Measurements from ENCODE around the gene TTC19. TPM values are rescaled to one million over a fixed set of nuclear protein-coding genes. Genes with fewer than 3 reads are reported as not detected.
"Not testable (repeated sequence)": the region's sequence is repeated elsewhere in the genome, so short reads cannot be mapped to it uniquely, and the experiment has no call there.

Gene TTC19
- total and polyA plus RNA-seq, 2 experiments from 2014 or later, result 26.3 to 45.3 TPM

DNA sequence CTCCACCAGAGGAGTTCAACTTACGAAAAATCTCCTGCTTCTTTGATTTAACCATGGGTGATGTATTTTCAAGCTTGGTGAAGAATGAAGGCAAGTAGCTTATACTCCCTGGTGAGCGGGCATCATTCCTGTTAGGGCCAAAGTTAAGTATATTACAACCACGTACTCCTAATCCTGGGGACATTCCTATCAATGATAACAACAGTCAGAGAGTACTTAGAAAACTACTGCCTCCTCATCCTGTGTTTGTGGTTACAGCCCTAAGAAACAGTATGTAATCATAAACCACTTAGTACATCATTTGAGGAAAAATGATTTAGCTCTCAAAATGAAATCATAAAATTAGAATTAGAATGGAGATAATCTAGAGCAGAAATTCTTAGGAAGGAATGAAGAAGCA lies 47.3 kb downstream of the TTC19 start:
- no peaks in the 10 kb centered on the region for H4K20me1 ChIP-seq (ENCODE audit: insufficient read depth)
- H3K4me3 ChIP-seq, result no peak overlapping the region
- no peak for DNase-seq
- no peaks in the 10 kb centered on the region for H3F3A ChIP-seq (ENCODE audit: insufficient read depth)
- in situ Hi-C loops (cut with MboI), result no loop called here
- no peak overlapping the region for H3K4me2 ChIP-seq (ENCODE audit: unreplicated experiment)
- WGBS, 2 experiments (ENCODE audit: low coverage in 1 of 2, low lambda C conversion rate in 2 of 2, missing lambda C conversion rate in 2 of 2), result 96 to 100% methylated on average over 3 of the region's 3 CpGs
- H3K9me3 ChIP-seq (ENCODE audit: low read depth), result no peaks in the 10 kb centered on the region
- no peaks in the 10 kb centered on the region for H3K9me2 ChIP-seq (ENCODE audit: insufficient read depth)
- no peak overlapping the region for H2AFZ ChIP-seq
- TF ChIP-seq EZH2 (IDR thresholded peaks at IDR 0.05; ENCODE audit: insufficient read depth, poor library complexity, severe bottlenecking), result no peak
- TF ChIP-seq EZH2phosphoT487 (IDR thresholded peaks at IDR 0.05; ENCODE audit: insufficient read depth, low read depth), result no peak
- no peak overlapping the region for H3K9ac ChIP-seq
- no peaks in the 10 kb centered on the region for H3K4me1 ChIP-seq (ENCODE audit: insufficient read depth)
- H3K79me2 ChIP-seq (ENCODE audit: insufficient read depth), result peaks cover 68% of the 10 kb centered on the region
- H3K36me3 ChIP-seq (ENCODE audit: low read depth), result peaks cover 45% of the 10 kb centered on the region
- no peak overlapping the region for H3K27ac ChIP-seq
- H3K27me3 ChIP-seq (replicated peaks; ENCODE audit: insufficient read depth), result no peaks in the 10 kb centered on the region

GRCh38 chr17:16048811-16049449 lies 49.3 kb downstream of the TTC19 start:
- 87% methylated on average over 14 of the region's 14 CpGs for WGBS, 2 experiments (ENCODE audit: low coverage in 1 of 2, low lambda C conversion rate in 2 of 2, missing lambda C conversion rate in 2 of 2)
- Histone ChIP-seq H3K27me3 (replicated peaks; ENCODE audit: insufficient read depth) (no peaks in the 10 kb centered on the region), H4K20me1 (ENCODE audit: insufficient read depth) (no peaks in the 10 kb centered on the region), H3K4me3 (no peak overlapping the region), H3K9me2 (ENCODE audit: insufficient read depth) (no peaks in the 10 kb centered on the region), H3K27ac (no peak overlapping the region), H3K79me2 (ENCODE audit: insufficient read depth) (peaks cover 71% of the 10 kb centered on the region), H3K4me1 (ENCODE audit: insufficient read depth) (no peaks in the 10 kb centered on the region), H3K9ac (no peak overlapping the region), H3F3A (ENCODE audit: insufficient read depth) (peaks cover 7% of the 10 kb centered on the region; the same call in 1 of the 2 replicates), H3K36me3 (ENCODE audit: low read depth) (peaks cover 37% of the 10 kb centered on the region), H3K4me2 (ENCODE audit: unreplicated experiment) (no peak overlapping the region), H2AFZ (no peak overlapping the region), H3K9me3 (ENCODE audit: low read depth) (no peaks in the 10 kb centered on the region)
- in situ Hi-C loops (cut with MboI), result no loop called here
- DNase-seq, result no peak
- TF ChIP-seq EZH2 (IDR thresholded peaks at IDR 0.05; ENCODE audit: insufficient read depth, poor library complexity, severe bottlenecking) (no peak), EZH2phosphoT487 (IDR thresholded peaks at IDR 0.05; ENCODE audit: insufficient read depth, low read depth) (no peak)

DNA sequence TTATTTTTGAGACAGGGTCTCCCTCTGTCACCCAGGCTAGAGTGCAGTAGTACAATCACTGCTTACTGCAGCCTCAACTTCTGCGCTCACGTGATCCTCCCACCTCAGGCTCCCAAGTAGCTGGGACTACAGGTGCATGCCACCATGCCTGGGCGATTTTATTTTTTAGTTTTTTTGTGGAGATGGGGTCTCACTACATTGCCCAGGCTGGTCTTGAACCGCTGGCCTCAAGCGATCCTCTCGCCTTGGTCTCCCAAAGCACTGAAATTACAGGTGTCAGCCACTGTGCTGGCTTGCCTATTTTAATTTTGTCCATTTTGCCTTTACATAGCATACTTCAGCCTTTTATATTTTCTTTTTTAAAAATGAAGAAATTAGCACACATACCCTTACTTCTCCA lies 51.2 kb downstream of the TTC19 start:
- Histone ChIP-seq H3K4me2 (ENCODE audit: unreplicated experiment) (no peak overlapping the region), H3F3A (ENCODE audit: insufficient read depth) (peaks cover 7% of the 10 kb centered on the region; the same call in 1 of the 2 replicates), H3K9ac (no peak overlapping the region), H3K27me3 (replicated peaks; ENCODE audit: insufficient read depth) (no peaks in the 10 kb centered on the region), H3K9me2 (ENCODE audit: insufficient read depth) (no peaks in the 10 kb centered on the region), H4K20me1 (ENCODE audit: insufficient read depth) (no peaks in the 10 kb centered on the region), H3K4me3 (no peak overlapping the region), H2AFZ (no peak overlapping the region), H3K4me1 (ENCODE audit: insufficient read depth) (no peaks in the 10 kb centered on the region), H3K79me2 (ENCODE audit: insufficient read depth) (peaks cover 86% of the 10 kb centered on the region), H3K9me3 (ENCODE audit: low read depth) (no peaks in the 10 kb centered on the region), H3K36me3 (ENCODE audit: low read depth) (peaks cover 40% of the 10 kb centered on the region), H3K27ac (no peak overlapping the region)
- DNase-seq, result no peak
- WGBS, 2 experiments (ENCODE audit: low coverage in 1 of 2, low lambda C conversion rate in 2 of 2, missing lambda C conversion rate in 2 of 2), result 97% methylated on average over 6 of the region's 6 CpGs
- TF ChIP-seq EZH2phosphoT487 (IDR thresholded peaks at IDR 0.05; ENCODE audit: insufficient read depth, low read depth), result no peak
- no peak for TF ChIP-seq EZH2 (IDR thresholded peaks at IDR 0.05; ENCODE audit: insufficient read depth, poor library complexity, severe bottlenecking)
- in situ Hi-C loops (cut with MboI), result no loop called here

- H3K4me3 ChIP-seq, result no peak overlapping the region
These were observed 52.9 kb downstream of the TTC19 start for GRCh38 chr17:16052486-16052885.

DNA sequence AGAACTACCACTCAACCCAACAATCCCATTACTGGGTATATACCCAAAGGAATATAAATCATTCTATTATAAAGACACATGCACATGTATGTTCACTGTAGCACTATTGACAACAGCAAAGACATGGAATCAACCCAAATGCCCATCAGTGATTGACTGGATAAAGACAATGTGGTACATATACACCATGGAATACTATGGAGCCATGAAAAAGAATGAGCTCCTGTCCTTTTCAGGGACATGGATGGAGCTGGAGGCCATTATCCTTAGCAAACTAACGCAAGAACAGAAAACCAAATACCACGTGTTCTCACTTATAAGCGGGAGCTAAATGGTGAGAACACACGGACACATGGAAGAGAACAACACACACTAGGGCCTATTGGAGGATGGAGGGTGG lies 55.5 kb downstream of the TTC19 start:
- DNase-seq; H2AFZ ChIP-seq; H3K9me3 ChIP-seq (ENCODE audit: low read depth); H4K20me1 ChIP-seq (ENCODE audit: insufficient read depth); H3K4me3 ChIP-seq; H3K27ac ChIP-seq; H3K4me1 ChIP-seq (ENCODE audit: insufficient read depth); in situ Hi-C loops (cut with MboI); H3F3A ChIP-seq (ENCODE audit: insufficient read depth); H3K27me3 ChIP-seq (replicated peaks; ENCODE audit: insufficient read depth); H3K4me2 ChIP-seq (ENCODE audit: unreplicated experiment); H3K9ac ChIP-seq; H3K9me2 ChIP-seq (ENCODE audit: insufficient read depth): not testable (repeated sequence)
- Histone ChIP-seq H3K36me3 (ENCODE audit: low read depth) (peaks cover 44% of the 10 kb centered on the region), H3K79me2 (ENCODE audit: insufficient read depth) (peaks cover 54% of the 10 kb centered on the region)
- WGBS, 2 experiments (ENCODE audit: low coverage in 1 of 2, low lambda C conversion rate in 2 of 2, missing lambda C conversion rate in 2 of 2), result 70 to 74% methylated on average over 4 of the region's 4 CpGs

More at GRCh38 chr17:16052486-16052885, 52.9 kb downstream of the TTC19 start:
- in situ Hi-C loops (cut with MboI), result no loop called here
- H3K27ac ChIP-seq, result no peak overlapping the region
- no peaks in the 10 kb centered on the region for H3K9me2 ChIP-seq (ENCODE audit: insufficient read depth)
- no peaks in the 10 kb centered on the region for H3K27me3 ChIP-seq (replicated peaks; ENCODE audit: insufficient read depth)
- no peaks in the 10 kb centered on the region for H3K4me1 ChIP-seq (ENCODE audit: insufficient read depth)
- DNase-seq, result no peak
- H2AFZ ChIP-seq, result no peak overlapping the region
- no peaks in the 10 kb centered on the region for H4K20me1 ChIP-seq (ENCODE audit: insufficient read depth)
- peaks cover 7% of the 10 kb centered on the region; the same call in 1 of the 2 replicates for H3F3A ChIP-seq (ENCODE audit: insufficient read depth)
- H3K9me3 ChIP-seq (ENCODE audit: low read depth), result no peaks in the 10 kb centered on the region
- TF ChIP-seq EZH2 (IDR thresholded peaks at IDR 0.05; ENCODE audit: insufficient read depth, poor library complexity, severe bottlenecking) (no peak), EZH2phosphoT487 (IDR thresholded peaks at IDR 0.05; ENCODE audit: insufficient read depth, low read depth) (no peak)
- peaks cover 41% of the 10 kb centered on the region for H3K36me3 ChIP-seq (ENCODE audit: low read depth)
- no peak overlapping the region for H3K4me2 ChIP-seq (ENCODE audit: unreplicated experiment)
- H3K9ac ChIP-seq, result no peak overlapping the region
- H3K79me2 ChIP-seq (ENCODE audit: insufficient read depth), result peaks cover 73% of the 10 kb centered on the region
- 81 to 87% methylated on average over 1 of the region's 1 CpG for WGBS, 2 experiments (ENCODE audit: low coverage in 1 of 2, low lambda C conversion rate in 2 of 2, missing lambda C conversion rate in 2 of 2)

Data from GM23248 (cell line).